Adrenal gland (tissue), 12 donors: ENCODE measurements around the gene PITX1. TPM values are rescaled to one million over a fixed set of nuclear protein-coding genes. Genes with fewer than 3 reads are reported as not detected.

Experiments
- DNase-seq, 7 donors: peaks; one replicate each; pipeline ENCODE4 v3.0.0-alpha.2; 2019 to 2020
- H3K27ac ChIP-seq, 5 donors: fragments of 200-600 bp; sonication (generic) in 4 of 5; 1 replicate in 3 of 5; 2 replicates in 2 of 5; pipeline versions ENCODE4 v1.5.1 to v1.8.0; 2016 to 2020; ENCODE audit warnings: mild to moderate bottlenecking in 1 of 5
- H3K27me3 ChIP-seq: fragments of 200-600 bp; 2 replicates; pipeline ENCODE4 v1.8.0; 2021
- H3K36me3 ChIP-seq, 2 donors: fragments of 200-600 bp; replicated peaks in 1 of 2; 1 replicate in 1 of 2; 2 replicates in 1 of 2; pipeline versions ENCODE4 v1.5.1 to v1.8.0; 2018 to 2022
- H3K4me1 ChIP-seq, 2 donors: fragments of 200-600 bp; replicated peaks in 1 of 2; 1 replicate in 1 of 2; 2 replicates in 1 of 2; pipeline versions ENCODE4 v1.5.1 to v1.8.0; 2018 to 2021
- H3K4me3 ChIP-seq, 4 donors: fragments of 200-600 bp; sonication (generic) in 3 of 4; one replicate each; pipeline ENCODE4 v1.5.1; 2016 to 2018
- H3K9me3 ChIP-seq, 3 donors: fragments of 200-600 bp; sonication (generic) in 1 of 3; replicated peaks in 1 of 3; 1 replicate in 2 of 3; 2 replicates in 1 of 3; pipeline versions ENCODE4 v1.5.1 to v1.8.0; 2016 to 2021
- POLR2A ChIP-seq, 2 donors: fragments of 450-650 bp; IDR thresholded peaks; one replicate each; pipeline ENCODE4 v1.6.1; 2017; ENCODE audit warnings: antibody characterized with exemption in 2 of 2, mild to moderate bottlenecking in 2 of 2, moderate library complexity in 1 of 2
- WGBS, 4 donors: extraction: QIAGEN DNeasy Blood & Tissue Kit in 2 of 4; methylation state at CpG; one replicate each; pipeline versions ENCODE4 v1.1.5 to v1.1.7; 2013 to 2017; 5-methylcytosine and 5-hydroxymethylcytosine counted together
- intact Hi-C, 2 donors: fragments of 100-400 bp; cut with DNase I; formaldehyde crosslinking; loops; one replicate each; pipeline versions ENCODE4 v1.14.1 to v1.15.0; 2022 to 2023
- polyA plus RNA-seq, 3 donors: library from polyadenylated mRNA; stranded (reverse); fragments of 200-250 nt in 2 of 3; fragments of 350-450 nt in 1 of 3; fragmentation: Illumina TruSeq in 1 of 3; extraction: RNeasy Lipid Tissue Mini Kit (QIAGEN cat#74804) in 1 of 3; gene quantifications; one replicate each; pipeline ENCODE4 v1.2.3, GENCODE V29; 2013 to 2014
- total RNA-seq, 9 donors: library from RNA; depleted of rRNA in 4 of 9; stranded (reverse); fragments of >200 nt in 4 of 9; fragments of 120-200 nt in 1 of 9; fragmentation: NEBNext Ultra II Directional in 1 of 9; extraction: Animal tissue kit (Norgen Biotek cat#: 25700) in 1 of 9; gene quantifications; one replicate each; pipeline versions ENCODE4 v1.1.0 to v1.2.4, GENCODE V29; 2013 to 2023
- TF ChIP-seq, protein P1 (sequence below), 6 experiments: fragments of 450-650 bp in 4 of 6; fragments of 200-600 bp in 2 of 6; sonication (generic) in 1 of 6; IDR thresholded peaks; 1 replicate in 5 of 6; 2 replicates in 1 of 6; pipeline versions ENCODE4 v1.5.1 to v1.8.0; 2016 to 2021; ENCODE audit warnings: antibody characterized with exemption in 6 of 6, mild to moderate bottlenecking in 2 of 6, moderate library complexity in 1 of 6
- donor health status: healthy with polysubstance abuse.
- donor health status: Bipolar disorder and iron deficiency.
- donor health status: DM: yes; HTN: yes; CAD: no.
- donor health status: DM: no; HTN: no; CAD: no.
- donor health status: DM: no; HTN: no; CAD: no.
- donor health status: DM: yes; HTN: yes; CAD: no.

PITX1 gene
- total and polyA plus RNA-seq, 12 donors = 0.18 to 6.7 (median 0.71) TPM

- no peaks in the 10 kb centered on the region for H3K27me3 ChIP-seq
- H3K27ac ChIP-seq = no peak overlapping the region
- TF ChIP-seq, protein P1, sequence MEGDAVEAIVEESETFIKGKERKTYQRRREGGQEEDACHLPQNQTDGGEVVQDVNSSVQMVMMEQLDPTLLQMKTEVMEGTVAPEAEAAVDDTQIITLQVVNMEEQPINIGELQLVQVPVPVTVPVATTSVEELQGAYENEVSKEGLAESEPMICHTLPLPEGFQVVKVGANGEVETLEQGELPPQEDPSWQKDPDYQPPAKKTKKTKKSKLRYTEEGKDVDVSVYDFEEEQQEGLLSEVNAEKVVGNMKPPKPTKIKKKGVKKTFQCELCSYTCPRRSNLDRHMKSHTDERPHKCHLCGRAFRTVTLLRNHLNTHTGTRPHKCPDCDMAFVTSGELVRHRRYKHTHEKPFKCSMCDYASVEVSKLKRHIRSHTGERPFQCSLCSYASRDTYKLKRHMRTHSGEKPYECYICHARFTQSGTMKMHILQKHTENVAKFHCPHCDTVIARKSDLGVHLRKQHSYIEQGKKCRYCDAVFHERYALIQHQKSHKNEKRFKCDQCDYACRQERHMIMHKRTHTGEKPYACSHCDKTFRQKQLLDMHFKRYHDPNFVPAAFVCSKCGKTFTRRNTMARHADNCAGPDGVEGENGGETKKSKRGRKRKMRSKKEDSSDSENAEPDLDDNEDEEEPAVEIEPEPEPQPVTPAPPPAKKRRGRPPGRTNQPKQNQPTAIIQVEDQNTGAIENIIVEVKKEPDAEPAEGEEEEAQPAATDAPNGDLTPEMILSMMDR (IDR thresholded peaks at IDR 0.05) = no peak
- 86 to 95% (median 90%) methylated on average over 11 to 13 of the region's 13 CpGs for WGBS, 4 donors
- intact Hi-C loops = no loop called here
- H3K9me3 ChIP-seq = no peaks in the 10 kb centered on the region
- H3K36me3 ChIP-seq = no peaks in the 10 kb centered on the region
- H3K4me3 ChIP-seq = no peak overlapping the region
- no peak for DNase-seq
- no peaks in the 10 kb centered on the region for H3K4me1 ChIP-seq
These were observed 24.9 kb downstream of the PITX1 start for GRCh38 chr5:135008981-135009735.

- no peaks in the 10 kb centered on the region for H3K27me3 ChIP-seq
- H3K4me3 ChIP-seq = no peak overlapping the region
- intact Hi-C loops = no loop called here
- DNase-seq = no peak
- no peaks in the 10 kb centered on the region for H3K36me3 ChIP-seq
- H3K9me3 ChIP-seq = no peaks in the 10 kb centered on the region
- H3K27ac ChIP-seq = no peak overlapping the region
- no peaks in the 10 kb centered on the region for H3K4me1 ChIP-seq
- TF ChIP-seq POLR2A (IDR thresholded peaks at IDR 0.05) = no peak
- TF ChIP-seq, protein P1 (IDR thresholded peaks at IDR 0.05) = no peak
- WGBS, 4 donors = 92 to 97% (median 95%) methylated on average over 6 to 8 of the region's 8 CpGs
These were observed 25.5 kb downstream of the PITX1 start for GRCh38 chr5:135008556-135008955.

GRCh38 chr5:135007749-135008363 is 26.2 kb downstream of the PITX1 start:
- Histone ChIP-seq H3K4me3 (no peak overlapping the region), H3K9me3 (no peaks in the 10 kb centered on the region), H3K36me3 (no peaks in the 10 kb centered on the region), H3K27ac (no peak overlapping the region), H3K27me3 (no peaks in the 10 kb centered on the region), H3K4me1 (no peaks in the 10 kb centered on the region)
- intact Hi-C loops = no loop called here
- DNase-seq = no peak
- 83 to 89% (median 86%) methylated on average over 11 of the region's 11 CpGs for WGBS, 4 donors
- TF ChIP-seq, protein P1 (IDR thresholded peaks at IDR 0.05) = no peak
- TF ChIP-seq POLR2A (IDR thresholded peaks at IDR 0.05) = no peak

GRCh38 chr5:135007305-135007704 is 26.7 kb downstream of the PITX1 start:
- Histone ChIP-seq H3K36me3 (no peaks in the 10 kb centered on the region), H3K27ac (no peak overlapping the region), H3K4me3 (no peak overlapping the region), H3K4me1 (no peaks in the 10 kb centered on the region), H3K27me3 (no peaks in the 10 kb centered on the region), H3K9me3 (no peaks in the 10 kb centered on the region)
- DNase-seq = peak in 1 of 7 donors; percentile 40
- WGBS, 4 donors = 94 to 97% (median 94%) methylated on average over 8 to 9 of the region's 9 CpGs
- intact Hi-C loops = no loop called here
- TF ChIP-seq, protein P1 (IDR thresholded peaks at IDR 0.05) = no peak
- no peak for TF ChIP-seq POLR2A (IDR thresholded peaks at IDR 0.05)
